Heart left ventricle (tissue), 16 donors: ENCODE data around the gene SCGB3A2. TPM values are rescaled to one million over a fixed set of nuclear protein-coding genes. Genes with fewer than 3 reads are reported as not detected.
"Not testable (repeated sequence)": the region's sequence is repeated elsewhere in the genome, so short reads cannot be mapped to it uniquely, and the experiment has no call there.

Source experiments
- ATAC-seq, 4 donors: fragments of 200-7000 bp; cut with Tn5 transposase; one replicate each; pipeline ENCODE4 v1.9.1; 2020 to 2022; ENCODE audit warnings: moderate library complexity in 4 of 4, mild to moderate bottlenecking in 3 of 4, moderate number of reproducible peaks in 1 of 4
- DNase-seq, 5 donors: peaks; one replicate each; pipeline ENCODE4 v3.0.0-alpha.2; 2020
- H3K27ac ChIP-seq, 12 donors: fragments of 200-600 bp; sonication (generic) in 4 of 12; one replicate each; pipeline versions ENCODE4 v1.5.0 to v1.8.0; 2016 to 2022; ENCODE audit warnings: mild to moderate bottlenecking in 2 of 12
- H3K27me3 ChIP-seq, 9 donors: fragments of 200-600 bp; sonication (generic) in 2 of 9; one replicate each; pipeline versions ENCODE4 v1.5.1 to v1.8.0; 2016 to 2022; ENCODE audit warnings: mild to moderate bottlenecking in 3 of 9
- H3K36me3 ChIP-seq, 9 donors: fragments of 200-600 bp; sonication (generic) in 2 of 9; one replicate each; pipeline versions ENCODE4 v1.5.0 to v1.8.0; 2018 to 2022; ENCODE audit warnings: mild to moderate bottlenecking in 2 of 9
- H3K4me1 ChIP-seq, 12 donors: fragments of 200-600 bp; sonication (generic) in 4 of 12; one replicate each; pipeline versions ENCODE4 v1.5.0 to v1.8.0; 2016 to 2022; ENCODE audit warnings: mild to moderate bottlenecking in 3 of 12
- H3K4me3 ChIP-seq, 12 donors: fragments of 200-600 bp; sonication (generic) in 4 of 12; one replicate each; pipeline versions ENCODE4 v1.5.0 to v1.8.0; 2017 to 2022; ENCODE audit warnings: mild to moderate bottlenecking in 9 of 12, moderate library complexity in 4 of 12
- H3K9me3 ChIP-seq, 12 donors: fragments of 200-600 bp; sonication (generic) in 4 of 12; one replicate each; pipeline versions ENCODE4 v1.5.0 to v1.8.0; 2016 to 2022; ENCODE audit warnings: mild to moderate bottlenecking in 1 of 12
- POLR2A ChIP-seq, 2 donors: fragments of 450-650 bp; IDR thresholded peaks; one replicate each; pipeline ENCODE4 v1.6.1; 2017; ENCODE audit warnings: antibody characterized with exemption in 2 of 2, mild to moderate bottlenecking in 2 of 2, moderate library complexity in 2 of 2
- WGBS, 4 donors: extraction: QIAGEN DNeasy Blood & Tissue Kit in 2 of 4; methylation state at CpG; one replicate each; pipeline versions ENCODE4 v1.1.5 to v1.1.7; 2013 to 2018; 5-methylcytosine and 5-hydroxymethylcytosine counted together
- intact Hi-C, 10 donors: fragments of 100-400 bp; cut with DNase I; formaldehyde crosslinking; loops; one replicate each; pipeline versions ENCODE4 v1.11.1 to v1.14.2; 2022
- polyA plus RNA-seq, 2 donors: library from polyadenylated mRNA; stranded (reverse); fragments of 200-250 nt; gene quantifications; one replicate each; pipeline ENCODE4 v1.2.3, GENCODE V29; 2013
- total RNA-seq, 9 donors: library from RNA; depleted of rRNA in 2 of 9; stranded (reverse); fragments of >200 nt in 2 of 9; fragmentation: NEBNext Ultra II Directional in 3 of 9; extraction: Animal tissue kit (Norgen Biotek cat#: 25700) in 3 of 9; gene quantifications; one replicate each; pipeline versions ENCODE4 v1.1.0 to v1.2.4, GENCODE V29; 2016 to 2023
- TF ChIP-seq, protein P1 (sequence below), 12 donors: fragments of 200-600 bp; sonication (generic) in 4 of 12; IDR thresholded peaks; one replicate each; pipeline versions ENCODE4 v1.5.0 to v1.8.0; 2018 to 2022; ENCODE audit warnings: antibody characterized with exemption in 12 of 12, mild to moderate bottlenecking in 5 of 12
- donor health status: ischemic (EF 13 %, LVEDD 7.1; RV severe dilation, severe dysfunction).
- donor health status: healthy with polysubstance abuse.
- donor health status: DM: no; HTN: yes; CAD: no.
- donor health status: DM: no; HTN: no; CAD: no.
- donor health status: ischemic (EF 25% LVEDD 6.9; RV normal size, moderate dysfunction).
- donor health status: ischemic (EF 25% LVEDD 5.7; RV mildly dilated, moderate dysfunction).
- donor health status: healthy.
- donor health status: DM: yes; HTN: yes; CAD: no.
- donor health status: ischemic (EF 35%, LVEDD 5.7; RV mildly dilated, moderate dysfunction).
- donor health status: nonischemic (EF 11% LVEDD 7.7; RV severe dilation, severe dysfunction).
- donor health status: DM: yes; HTN: yes; CAD: no.
- donor health status: PGD.
- donor health status: ischemic (EF 29% LVEDD 5.4; RV normal size, mild dysfunction).
- donor health status: nonischemic (EF 23%, LVEDD 6.1; RV moderate dilation, normal function).

SCGB3A2 gene
- total and polyA plus RNA-seq, 11 donors, result 0.30 TPM; not detected in 10

DNA sequence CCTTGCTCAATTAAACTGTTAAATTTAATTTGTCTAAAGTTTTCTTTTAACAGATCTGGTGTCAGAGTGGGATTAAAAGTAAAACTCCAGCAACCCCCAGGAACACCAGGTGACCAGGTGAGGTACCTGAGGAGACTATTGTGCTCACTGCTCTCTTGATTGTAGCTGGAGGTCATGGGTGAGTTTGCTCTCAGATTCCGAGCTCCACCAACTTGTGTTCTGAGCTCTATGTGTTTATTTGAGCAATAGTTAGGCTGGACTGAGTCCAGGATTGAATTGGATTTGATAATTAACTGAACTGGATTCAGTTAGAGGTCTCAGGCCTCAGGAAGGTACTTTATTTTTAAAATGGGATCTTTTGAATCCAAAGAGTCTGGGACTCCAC, 17.9 kb upstream of the SCGB3A2 start:
- no peaks in the 10 kb centered on the region for H3K27me3 ChIP-seq
- no peaks in the 10 kb centered on the region for H3K36me3 ChIP-seq
- DNase-seq (no peak), ATAC-seq (no peak)
- H3K27ac ChIP-seq, result no peak overlapping the region
- intact Hi-C loops, result no loop called here
- H3K9me3 ChIP-seq, result no peaks in the 10 kb centered on the region
- 81 to 88% (median 85%) methylated on average over 1 of the region's 1 CpG for WGBS, 4 donors
- H3K4me1 ChIP-seq, result peaks cover 0 to 3% (median 0%) of the 10 kb centered on the region in 12 donors
- TF ChIP-seq POLR2A (IDR thresholded peaks at IDR 0.05), result no peak
- TF ChIP-seq, protein P1, sequence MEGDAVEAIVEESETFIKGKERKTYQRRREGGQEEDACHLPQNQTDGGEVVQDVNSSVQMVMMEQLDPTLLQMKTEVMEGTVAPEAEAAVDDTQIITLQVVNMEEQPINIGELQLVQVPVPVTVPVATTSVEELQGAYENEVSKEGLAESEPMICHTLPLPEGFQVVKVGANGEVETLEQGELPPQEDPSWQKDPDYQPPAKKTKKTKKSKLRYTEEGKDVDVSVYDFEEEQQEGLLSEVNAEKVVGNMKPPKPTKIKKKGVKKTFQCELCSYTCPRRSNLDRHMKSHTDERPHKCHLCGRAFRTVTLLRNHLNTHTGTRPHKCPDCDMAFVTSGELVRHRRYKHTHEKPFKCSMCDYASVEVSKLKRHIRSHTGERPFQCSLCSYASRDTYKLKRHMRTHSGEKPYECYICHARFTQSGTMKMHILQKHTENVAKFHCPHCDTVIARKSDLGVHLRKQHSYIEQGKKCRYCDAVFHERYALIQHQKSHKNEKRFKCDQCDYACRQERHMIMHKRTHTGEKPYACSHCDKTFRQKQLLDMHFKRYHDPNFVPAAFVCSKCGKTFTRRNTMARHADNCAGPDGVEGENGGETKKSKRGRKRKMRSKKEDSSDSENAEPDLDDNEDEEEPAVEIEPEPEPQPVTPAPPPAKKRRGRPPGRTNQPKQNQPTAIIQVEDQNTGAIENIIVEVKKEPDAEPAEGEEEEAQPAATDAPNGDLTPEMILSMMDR (IDR thresholded peaks at IDR 0.05), result no peak
- no peak overlapping the region for H3K4me3 ChIP-seq

DNA sequence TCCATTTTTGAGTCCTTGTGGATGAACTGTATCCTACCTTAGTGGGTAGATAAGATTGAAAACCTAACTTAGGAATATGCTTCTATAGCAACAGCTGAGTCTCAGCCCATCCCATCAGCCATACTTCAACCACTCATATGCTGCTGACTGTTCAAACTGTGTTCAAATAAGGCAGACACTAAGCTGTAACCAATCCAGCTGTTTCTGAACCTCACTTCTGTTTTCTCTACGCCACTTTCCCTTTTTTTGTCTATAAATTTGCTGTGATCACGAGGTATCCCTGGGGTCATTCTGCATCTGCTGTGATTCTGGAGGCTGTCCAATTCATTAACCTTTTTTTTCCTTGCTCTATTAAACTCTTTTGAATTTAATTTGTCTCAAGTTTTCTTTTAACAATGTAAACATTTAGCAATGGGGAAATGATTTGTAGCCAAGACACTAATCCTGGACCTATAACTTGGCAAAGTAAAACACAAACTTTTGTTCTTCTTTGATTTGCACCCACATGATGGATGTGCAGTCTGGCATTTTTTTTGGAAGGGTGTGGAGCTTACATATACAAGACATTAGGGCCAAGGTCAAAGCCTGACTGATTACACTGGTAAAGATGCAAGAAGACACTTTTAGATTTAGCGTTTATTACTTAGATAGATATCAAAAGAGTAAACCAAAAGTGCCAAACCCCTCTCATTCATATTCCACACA, 14.9 kb upstream of the SCGB3A2 start:
- WGBS, 4 donors, result 47 to 53% (median 52%) methylated on average over 3 of the region's 3 CpGs
- Histone ChIP-seq H3K4me1 (peaks cover 0 to 3% (median 0%) of the 10 kb centered on the region in 12 donors), H3K9me3 (no peaks in the 10 kb centered on the region), H3K36me3 (no peaks in the 10 kb centered on the region), H3K27me3 (no peaks in the 10 kb centered on the region), H3K4me3 (no peak overlapping the region), H3K27ac (no peak overlapping the region)
- no peak for TF ChIP-seq POLR2A (IDR thresholded peaks at IDR 0.05)
- TF ChIP-seq, protein P1 (IDR thresholded peaks at IDR 0.05), result no peak
- DNase-seq (no peak), ATAC-seq (no peak)
- intact Hi-C loops, result no loop called here

GRCh38 chr5:147869112-147869511, 9.4 kb upstream of the SCGB3A2 start:
- Histone ChIP-seq H3K27ac (no peak overlapping the region), H3K4me1 (no peaks in the 10 kb centered on the region), H3K27me3 (no peaks in the 10 kb centered on the region), H3K9me3 (no peaks in the 10 kb centered on the region), H3K36me3 (no peaks in the 10 kb centered on the region), H3K4me3 (no peak overlapping the region)
- intact Hi-C loops, result no loop called here
- WGBS, 4 donors, result 52 to 56% (median 53%) methylated on average over 4 of the region's 4 CpGs
- DNase-seq (no peak), ATAC-seq (no peak)
- TF ChIP-seq POLR2A (IDR thresholded peaks at IDR 0.05), result no peak
- TF ChIP-seq, protein P1 (IDR thresholded peaks at IDR 0.05), result no peak

GRCh38 chr5:147869892-147870291, 8.6 kb upstream of the SCGB3A2 start:
- ATAC-seq, H3K27ac ChIP-seq, H3K4me3 ChIP-seq, H3K36me3 ChIP-seq, intact Hi-C loops, DNase-seq, H3K9me3 ChIP-seq, H3K27me3 ChIP-seq, H3K4me1 ChIP-seq: not testable (repeated sequence)
- 69 to 78% (median 71%) methylated on average over 6 of the region's 6 CpGs for WGBS, 4 donors

GRCh38 chr5:147871980-147872549, 6.4 kb upstream of the SCGB3A2 start:
- H3K4me1 ChIP-seq, H3K36me3 ChIP-seq, ATAC-seq, intact Hi-C loops, H3K4me3 ChIP-seq, H3K9me3 ChIP-seq, H3K27ac ChIP-seq, DNase-seq, H3K27me3 ChIP-seq: not testable (repeated sequence)
- 92 to 94% (median 93%) methylated on average over 17 to 18 of the region's 18 CpGs for WGBS, 4 donors

DNA sequence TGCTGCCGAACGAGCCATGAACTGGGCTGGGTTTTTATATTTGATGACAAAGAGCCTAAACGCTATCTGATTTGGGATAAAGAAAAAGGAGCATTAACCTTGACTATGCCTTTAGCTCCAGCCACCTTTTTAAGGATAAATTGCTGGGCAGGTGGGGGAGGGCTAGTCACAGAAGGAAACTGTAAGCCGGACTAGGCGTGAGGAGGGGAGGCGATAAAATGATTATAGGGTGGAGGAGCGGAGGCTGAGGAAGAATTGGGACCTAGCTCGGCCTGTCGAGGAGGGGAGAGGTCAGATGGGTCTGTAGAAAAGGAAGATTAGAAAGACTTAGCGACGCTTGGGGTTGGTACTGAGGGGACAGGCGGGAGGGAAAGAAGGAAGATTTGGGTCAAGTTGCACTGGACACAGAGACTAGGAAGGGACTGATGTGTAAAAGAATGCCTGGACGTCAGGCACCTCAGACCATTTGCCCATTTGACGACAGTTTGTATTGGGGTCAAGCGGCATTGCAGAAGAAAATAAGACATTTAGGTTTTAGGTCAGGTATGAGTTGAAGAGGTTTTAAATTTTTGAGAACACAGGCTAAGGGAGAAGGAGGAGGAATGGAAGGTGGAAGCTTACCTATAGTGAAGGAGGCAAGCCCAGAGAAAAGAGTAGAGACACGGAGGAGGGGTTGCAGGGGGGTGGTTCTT, 5.6 kb upstream of the SCGB3A2 start:
- H3K27ac ChIP-seq, intact Hi-C loops, DNase-seq, H3K4me1 ChIP-seq, H3K27me3 ChIP-seq, ATAC-seq, H3K4me3 ChIP-seq, H3K36me3 ChIP-seq, H3K9me3 ChIP-seq: not testable (repeated sequence)
- 82 to 88% (median 83%) methylated on average over 16 of the region's 16 CpGs for WGBS, 4 donors

DNA sequence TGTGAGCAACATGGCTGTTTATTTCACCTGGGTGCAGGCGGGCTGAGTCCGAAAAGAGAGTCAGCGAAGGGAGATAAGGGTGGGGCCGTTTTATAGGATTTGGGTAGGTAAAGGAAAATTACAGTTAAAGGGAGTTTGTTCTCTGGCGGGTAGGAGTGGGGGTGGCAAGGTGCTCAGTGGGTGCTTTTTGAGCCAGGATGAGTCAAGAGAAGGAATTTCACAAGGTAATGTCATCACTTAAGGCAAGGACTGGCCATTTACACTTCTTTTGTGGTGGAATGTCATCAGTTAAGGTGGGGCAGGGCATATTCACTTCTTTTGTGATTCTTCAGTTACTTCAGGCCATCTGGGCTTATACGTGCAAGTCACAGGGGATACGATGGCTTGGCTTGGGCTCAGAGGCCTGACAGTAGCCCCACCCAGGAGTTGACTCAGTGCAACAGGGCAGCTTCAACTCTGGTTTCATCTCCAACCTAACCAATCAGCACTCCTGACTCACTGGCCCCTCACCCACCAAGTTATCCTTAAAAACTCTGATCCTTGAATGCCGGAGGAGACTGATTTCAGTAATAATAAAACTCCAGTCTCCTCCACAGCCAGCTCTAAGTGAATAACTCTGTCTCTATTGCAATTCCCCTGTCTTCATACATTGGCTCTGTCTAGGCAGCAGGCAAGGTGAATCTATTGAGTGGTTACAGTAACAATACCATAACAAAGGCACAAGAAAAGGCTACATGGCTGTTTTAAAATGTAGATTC, 4.2 kb upstream of the SCGB3A2 start:
- H3K36me3 ChIP-seq, intact Hi-C loops, H3K27me3 ChIP-seq, H3K4me1 ChIP-seq, H3K27ac ChIP-seq, DNase-seq, ATAC-seq, H3K9me3 ChIP-seq, H3K4me3 ChIP-seq: not testable (repeated sequence)
- WGBS, 4 donors, result 74 to 87% (median 77%) methylated on average over 5 to 8 of the region's 8 CpGs
